GM18498 (cell line): ENCODE measurements around the gene LIPI.
"Not testable (repeated sequence)": the region's sequence is repeated elsewhere in the genome, so short reads cannot be mapped to it uniquely, and the experiment has no call there.

Experiments used
- ATAC-seq: cut with Tn5 transposase; IDR thresholded peaks from one replicate; pipeline ENCODE4 v1.9.1; 2021; ENCODE audit warnings: mild to moderate bottlenecking, moderate library complexity; ENCODE audit not compliant: unreplicated experiment

Gene LIPI

DNA sequence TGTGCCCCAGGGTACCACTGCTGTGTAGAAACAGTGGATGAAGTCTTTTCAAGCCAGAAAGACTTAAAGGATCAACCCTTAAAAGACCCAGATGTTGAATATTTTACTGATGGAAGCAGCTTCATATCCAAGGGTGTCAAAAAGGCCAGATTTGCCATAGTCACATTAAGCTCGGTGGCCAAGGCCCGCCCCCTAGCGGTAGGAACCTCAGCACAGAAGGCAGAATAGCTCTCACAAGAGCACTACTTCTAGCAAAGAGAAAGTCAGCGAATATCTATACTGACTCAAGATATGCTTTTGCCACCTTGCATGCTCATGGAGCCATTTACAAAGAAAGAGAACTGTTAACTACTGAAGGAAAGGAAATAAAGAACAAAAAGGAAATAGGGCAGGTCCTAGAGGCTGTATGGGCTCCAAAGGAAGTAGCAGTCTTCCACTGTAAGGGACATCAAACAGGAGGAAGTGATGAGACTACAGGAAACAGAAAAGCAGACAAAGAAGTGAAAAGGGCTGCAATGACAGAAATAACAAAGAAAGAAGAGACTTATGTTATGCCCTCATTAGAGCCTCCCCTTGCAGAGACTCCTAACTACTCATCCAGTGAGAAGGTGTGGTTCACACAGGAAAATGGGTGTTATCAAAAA, 90.5 kb downstream of the LIPI start:
- ATAC-seq = peak; percentile 57

DNA sequence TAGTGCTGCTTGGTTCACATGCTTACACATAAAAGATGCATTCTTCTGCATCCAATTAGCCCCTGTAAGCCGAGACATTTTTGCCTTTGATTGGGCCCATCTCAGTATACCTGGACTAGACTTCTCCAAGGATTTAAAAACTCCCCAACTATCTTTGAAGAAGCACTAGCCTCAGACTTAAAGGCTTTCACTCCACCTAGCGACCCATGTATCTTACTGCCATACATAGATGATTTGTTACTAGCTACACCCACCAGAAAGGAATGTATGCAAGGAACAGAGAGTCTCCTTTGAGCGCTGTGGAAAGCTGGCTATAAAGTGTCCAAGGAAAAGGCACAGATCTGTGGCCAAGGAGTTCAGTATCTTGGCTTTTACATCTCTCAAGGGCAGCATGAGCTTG, 91.7 kb downstream of the LIPI start:
- ATAC-seq = no peak

DNA sequence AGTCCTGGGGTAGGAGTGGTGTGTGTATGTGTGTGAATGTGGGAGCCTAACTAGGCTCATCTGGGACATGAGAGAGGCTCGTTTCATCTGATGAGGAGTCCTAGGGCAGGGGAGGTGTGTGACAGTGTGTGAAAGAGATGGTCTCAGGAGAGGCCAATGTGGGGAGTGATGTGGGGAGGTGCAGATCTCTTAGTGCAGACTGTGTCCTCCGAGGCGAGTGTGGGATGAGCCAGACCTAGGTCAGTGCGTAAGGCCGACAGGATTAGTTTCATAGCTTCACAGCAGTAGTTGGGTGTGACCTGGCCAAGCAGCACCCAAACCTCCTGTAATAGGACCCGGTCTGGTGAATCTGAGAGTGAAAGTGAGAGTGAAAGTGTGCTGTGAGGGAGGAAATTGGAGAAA, 94.7 kb downstream of the LIPI start:
- peak; percentile 84 for ATAC-seq

DNA sequence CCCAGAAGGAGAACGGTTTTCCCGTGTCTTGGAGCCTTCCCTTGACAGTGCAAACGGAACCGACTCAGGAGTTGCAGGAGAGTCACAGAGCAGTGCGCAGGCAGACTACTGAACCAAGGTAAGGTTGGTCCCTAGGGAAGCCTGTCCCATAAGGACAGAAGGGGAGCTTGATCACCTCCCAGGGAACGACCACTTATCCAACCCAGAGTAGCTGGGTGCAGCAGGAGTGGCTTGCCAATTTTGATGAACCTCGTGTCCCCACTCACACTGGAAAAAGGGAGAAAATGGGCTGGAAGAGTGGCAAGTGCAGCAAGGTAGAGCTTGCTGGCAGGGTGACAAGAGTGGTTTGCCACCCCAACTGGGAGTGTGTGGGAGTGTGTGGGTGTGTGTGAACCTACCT, 95.1 kb downstream of the LIPI start:
- ATAC-seq = no peak

DNA sequence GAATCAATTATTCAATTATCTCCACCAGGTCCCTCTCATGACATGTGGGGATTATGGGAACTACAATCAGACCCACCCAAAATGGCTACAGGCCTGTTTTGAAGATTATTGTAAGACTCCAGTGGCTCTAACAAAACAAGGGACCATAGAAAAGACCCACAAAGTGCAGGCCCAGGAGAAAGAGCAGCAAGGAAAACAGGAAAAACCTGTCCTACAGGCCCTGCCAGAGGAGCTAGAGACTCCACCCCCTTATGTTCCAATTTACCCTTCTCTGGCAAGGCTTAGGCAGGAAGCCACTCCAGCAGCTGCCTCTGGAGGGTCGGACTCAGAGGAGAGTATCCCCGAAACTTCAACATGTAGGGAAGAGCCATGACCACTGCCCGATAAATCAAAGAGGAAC, 96.5 kb downstream of the LIPI start:
- ATAC-seq = no peak

DNA sequence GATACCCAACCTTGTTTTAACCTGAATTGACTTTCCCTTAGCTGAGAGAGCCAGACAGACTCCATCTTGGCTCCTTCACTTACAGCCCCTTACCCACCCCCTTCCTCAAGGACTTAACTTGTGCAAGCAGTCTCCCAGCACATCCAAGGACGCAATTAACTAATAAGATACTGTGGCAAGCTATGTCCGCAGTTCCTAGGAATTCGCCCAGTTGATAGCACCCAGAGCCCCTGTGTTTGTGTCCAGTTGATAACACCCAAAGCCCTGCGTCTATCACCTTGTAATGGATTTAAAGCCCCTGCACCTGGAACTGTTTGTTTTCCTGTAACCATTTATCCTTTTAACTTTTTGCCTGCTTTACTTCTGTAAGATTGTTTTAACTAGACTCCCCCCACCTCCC, 106.2 kb downstream of the LIPI start:
- ATAC-seq = not testable (repeated sequence)

DNA sequence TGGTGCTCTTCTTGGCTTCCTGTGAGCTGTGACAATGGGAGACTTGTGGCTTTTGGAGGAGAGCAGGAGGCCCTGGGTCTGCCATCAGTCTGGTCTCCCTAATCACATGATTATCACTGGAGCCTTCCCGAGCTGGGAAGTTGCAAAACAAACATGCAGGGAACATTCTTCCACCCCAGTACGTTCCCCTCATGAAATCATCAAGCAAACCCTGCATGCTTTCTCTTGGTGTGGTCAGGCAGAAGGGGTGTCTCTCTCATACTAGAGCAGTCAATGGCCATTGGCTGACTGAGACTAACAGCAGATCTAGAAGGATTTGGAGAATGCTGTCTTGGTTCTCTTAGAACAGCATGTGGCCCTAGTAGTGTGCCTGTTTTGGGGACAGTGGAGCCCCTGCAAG, 111.2 kb downstream of the LIPI start:
- ATAC-seq = no peak

DNA sequence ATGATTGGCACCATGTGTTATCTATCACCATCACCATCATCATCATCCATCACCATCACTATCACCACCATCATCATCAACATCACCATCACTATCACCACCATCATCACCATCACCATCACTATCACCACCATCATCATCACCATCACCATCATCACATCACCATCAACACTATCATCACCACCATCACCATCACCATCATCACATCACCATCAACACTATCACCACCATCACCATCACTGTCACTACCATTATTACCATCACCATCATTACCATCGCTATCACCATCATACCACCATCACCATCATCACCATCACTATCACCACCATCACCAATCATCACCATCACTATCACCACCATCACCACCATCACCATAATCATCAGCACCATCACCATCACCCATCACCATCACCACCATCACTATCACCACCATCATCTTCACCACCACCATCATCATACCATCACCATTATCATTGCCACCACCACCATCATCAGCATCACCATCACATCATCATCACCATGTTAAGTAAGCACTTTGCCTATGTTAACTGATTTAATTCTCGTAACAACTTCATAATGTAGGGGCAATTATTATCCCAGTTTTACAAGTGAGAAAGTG, 112.8 kb downstream of the LIPI start:
- no peak for ATAC-seq

DNA sequence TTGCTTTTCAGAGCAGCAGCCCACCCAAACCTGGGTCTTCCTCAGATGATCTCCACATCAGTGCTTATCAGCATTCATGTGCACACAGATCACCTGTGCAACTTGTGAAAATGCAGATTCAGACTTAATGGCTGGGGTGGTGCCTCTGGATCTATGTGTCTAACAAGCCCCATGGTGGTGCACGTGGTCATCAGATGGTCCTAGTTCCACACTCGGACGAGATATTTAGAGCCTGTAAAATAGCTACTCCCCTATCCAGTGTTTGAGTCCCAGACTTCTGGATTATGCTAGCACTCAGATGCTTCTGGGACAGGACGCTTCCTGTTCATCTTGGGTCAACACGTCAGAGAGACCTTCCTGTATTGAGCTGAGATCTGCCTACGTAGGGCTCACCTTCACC, 114.2 kb downstream of the LIPI start:
- ATAC-seq = no peak

DNA sequence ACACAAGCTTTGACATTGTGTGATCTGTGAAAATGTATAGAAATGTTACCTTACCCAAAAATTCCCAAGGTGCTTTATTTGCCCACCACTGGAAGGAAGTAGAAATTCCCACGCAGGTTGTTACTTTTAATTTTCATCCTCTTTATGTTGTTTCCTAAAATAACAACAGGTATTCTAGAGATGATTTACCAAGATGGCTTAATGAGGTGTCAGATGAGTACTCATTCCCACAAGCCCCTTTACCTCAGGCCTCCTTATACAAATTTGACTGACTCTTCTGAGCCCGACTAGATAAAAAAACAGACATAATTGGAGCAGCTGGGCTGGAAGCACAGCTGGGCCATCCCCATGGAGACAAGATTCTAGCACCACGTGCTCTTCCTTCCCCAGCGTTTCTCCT, 114.6 kb downstream of the LIPI start:
- ATAC-seq = no peak

DNA sequence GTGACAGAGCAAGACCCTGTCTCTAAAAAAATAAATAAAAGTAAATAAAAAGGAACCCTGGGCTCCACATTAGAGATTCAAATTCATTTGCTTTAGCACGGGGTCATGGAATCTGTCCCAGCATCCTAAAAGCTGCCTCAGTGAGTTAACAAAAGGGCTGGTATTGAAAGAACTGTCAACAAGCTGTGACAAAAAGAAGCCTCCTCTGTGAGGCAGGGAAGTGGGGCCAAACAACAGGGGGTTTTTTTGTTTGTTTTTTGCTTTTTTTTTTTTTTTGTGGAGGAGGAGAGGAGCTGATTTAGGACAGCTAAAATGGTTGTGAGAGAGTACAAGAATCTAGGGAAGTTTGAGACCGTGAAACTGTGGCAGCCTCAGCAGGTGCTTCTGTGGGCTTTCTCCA, 115.7 kb downstream of the LIPI start:
- ATAC-seq = no peak

DNA sequence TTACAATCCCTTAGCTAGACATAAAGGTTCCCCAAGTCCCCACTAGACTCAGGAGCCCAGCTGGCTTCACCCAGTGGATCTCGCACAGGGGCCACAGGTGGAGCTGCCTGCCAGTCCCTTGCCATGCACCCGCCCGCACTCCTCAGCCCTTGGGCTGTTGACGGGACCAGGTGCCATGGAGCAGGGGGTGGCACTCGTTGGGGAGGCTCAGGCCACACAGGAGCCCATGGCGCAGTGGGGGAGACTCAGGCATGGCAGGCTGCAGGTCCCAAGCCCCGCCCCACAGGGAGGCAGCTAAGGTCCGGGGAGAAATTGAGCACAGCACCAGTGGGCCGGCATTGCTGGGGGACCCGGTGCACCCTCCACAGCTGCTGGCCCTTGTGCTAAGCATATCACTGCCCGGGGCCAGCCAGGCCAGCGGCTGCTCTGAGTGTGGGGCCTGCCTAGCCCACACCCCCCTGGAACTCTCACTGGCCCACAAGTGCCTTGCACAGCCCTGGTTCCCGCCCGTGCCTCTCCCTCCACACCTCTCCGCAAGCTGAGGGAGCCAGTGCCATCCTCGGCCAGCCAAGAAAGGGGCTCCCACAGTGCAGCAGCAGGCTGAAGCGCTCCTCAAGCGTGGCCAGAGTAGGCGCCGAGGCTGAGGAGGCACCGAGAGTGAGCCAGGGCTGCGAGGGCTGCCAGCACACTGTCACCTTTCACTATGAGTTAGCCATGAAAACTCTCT, 117.8 kb downstream of the LIPI start:
- no peak for ATAC-seq

DNA sequence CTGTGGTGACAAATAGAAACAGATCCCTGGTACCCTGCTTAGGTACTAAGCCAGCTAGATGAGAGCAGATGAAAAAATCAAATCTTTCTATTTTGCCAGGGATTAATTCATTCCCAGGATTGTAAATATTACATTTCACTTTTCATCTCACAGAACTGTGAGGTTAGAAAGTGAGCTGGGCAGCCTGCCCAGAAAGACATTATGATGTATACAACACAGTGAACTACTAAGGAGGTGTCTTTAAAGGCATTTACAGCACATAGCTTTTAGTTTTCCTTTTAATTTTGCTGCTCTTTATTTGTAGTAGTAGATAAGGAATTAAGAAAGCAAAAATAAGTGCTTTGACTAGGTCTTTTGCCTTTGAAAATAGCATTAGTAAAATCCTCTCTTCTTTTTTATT, 120.6 kb downstream of the LIPI start:
- not testable (repeated sequence) for ATAC-seq

DNA sequence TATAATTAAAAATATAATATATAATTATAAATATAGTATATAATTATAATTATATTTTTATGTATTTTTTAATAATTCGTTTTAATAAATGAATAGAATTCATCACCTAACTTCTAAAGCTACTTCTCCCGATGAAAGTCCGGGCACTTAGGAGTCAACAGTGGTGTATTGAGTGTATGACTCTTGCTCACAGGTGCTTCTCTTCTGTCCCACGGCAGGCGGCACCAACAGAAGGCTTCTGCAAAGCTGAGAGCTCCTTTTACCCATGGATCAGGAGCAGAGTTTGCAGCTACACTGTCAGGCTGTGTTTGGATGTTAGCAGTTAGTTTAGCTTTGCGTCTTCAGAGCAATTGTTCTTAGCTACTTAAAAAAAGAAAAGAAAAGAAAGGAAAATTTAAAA, 122.4 kb downstream of the LIPI start:
- no peak for ATAC-seq

DNA sequence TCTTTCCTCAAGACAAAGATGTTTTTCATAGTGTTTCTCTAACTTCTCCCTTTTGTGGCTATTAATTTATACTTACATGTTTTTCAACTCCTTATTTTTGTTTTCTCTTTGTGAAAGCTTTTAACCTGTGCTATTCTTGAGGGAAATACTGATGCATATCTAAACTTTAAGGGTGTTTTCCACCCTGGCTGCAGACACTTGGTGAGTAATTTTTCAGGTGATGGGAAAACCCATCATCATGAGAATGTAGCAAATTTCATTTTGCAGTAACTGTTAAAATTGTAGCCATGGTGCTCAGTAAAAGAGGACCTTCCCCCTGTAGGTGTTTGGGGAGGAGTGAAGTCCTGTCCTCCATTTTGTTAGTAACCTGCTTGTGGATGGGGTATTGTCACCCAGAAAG, 124.2 kb downstream of the LIPI start:
- peak; percentile 56 for ATAC-seq

DNA sequence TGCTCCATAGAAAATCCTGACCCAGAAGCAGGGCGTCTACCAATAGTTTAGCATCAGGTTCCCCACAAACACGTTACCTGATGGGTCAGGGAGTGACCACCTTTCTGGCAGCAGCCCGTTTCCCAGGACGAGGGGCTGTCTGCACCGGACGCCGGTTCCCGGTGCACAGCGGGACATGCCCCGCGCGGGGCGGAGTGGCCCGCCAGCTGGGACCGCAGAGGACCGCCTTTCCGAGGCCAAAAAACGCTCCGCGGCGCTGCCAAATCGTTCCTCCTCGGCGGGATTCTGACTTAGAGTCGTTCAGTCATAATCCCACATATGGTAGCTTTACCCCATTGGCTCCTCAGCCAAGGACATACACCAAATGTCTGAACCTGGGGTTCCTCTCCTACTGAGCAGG, 126.1 kb downstream of the LIPI start:
- no peak for ATAC-seq

DNA sequence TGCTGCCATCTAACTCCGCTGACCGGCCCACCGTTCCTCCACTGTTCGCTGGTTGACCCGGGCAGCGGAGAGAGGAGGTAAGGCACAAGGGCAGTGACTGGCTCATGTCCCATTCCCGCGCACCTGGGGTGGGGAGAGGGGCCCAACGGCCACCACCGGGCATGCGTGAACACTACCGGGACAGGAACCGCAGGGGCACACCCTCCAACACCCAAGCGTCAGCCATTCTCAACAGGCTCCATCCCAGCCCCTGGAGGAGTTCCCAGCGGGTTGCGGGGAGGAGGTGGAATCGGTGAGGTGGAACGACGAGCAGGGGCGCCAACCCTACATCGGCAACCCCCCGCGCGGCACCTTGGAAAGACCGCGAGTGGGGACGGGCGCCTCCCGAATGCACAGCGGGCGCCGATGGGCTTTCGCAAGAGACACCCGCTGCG, 126.7 kb downstream of the LIPI start:
- ATAC-seq = no peak

DNA sequence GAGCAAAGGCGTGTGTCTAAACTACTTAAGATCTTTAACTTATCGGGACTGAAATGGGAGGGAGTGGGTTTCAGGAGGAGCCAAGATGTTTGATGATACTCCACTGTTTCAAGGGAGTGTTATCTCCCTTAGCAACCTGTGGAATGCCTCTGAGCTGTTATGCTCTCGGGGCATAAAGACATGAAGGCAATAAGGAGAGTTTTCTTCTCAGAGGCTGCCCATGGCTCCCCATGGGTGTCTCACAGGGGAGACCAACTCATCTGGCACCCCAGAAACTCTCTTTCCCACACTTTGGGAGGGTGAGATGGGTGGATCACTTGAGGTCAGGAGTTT, 130.0 kb downstream of the LIPI start:
- no peak for ATAC-seq

DNA sequence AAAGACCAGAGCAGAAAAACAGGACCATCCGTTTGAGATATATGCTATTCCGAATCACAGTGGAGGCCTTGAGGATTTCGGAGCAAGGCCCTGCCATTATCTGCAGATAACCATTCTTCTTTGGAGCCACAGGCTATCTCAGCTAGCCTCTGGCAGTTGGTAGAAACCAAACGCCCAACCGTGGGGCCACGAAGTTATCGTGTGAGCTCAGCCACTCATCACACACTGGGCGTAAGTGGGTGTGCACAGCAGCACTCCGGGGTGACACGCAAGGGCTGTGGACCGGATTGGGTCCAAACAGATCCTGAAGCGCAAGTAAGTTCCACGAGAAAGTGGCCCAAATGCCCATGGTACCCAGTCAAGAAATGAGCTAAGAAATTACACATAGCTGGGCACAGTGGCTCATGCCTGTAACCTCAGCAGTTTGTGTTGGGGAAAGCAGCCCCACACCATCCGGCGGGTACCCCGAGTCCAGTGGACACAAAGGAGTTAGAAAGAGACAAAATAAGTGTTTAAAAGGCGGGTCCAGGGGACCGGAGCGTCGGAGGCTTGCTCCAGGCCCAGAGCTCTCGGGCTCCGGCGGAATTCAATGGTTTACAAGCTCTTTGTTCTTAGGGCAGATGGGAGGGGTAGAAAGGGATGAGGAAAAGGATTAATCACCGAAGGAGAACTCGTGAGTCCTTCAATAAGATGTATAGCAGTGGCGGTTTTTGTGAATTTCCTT, 130.6 kb downstream of the LIPI start:
- ATAC-seq = no peak

DNA sequence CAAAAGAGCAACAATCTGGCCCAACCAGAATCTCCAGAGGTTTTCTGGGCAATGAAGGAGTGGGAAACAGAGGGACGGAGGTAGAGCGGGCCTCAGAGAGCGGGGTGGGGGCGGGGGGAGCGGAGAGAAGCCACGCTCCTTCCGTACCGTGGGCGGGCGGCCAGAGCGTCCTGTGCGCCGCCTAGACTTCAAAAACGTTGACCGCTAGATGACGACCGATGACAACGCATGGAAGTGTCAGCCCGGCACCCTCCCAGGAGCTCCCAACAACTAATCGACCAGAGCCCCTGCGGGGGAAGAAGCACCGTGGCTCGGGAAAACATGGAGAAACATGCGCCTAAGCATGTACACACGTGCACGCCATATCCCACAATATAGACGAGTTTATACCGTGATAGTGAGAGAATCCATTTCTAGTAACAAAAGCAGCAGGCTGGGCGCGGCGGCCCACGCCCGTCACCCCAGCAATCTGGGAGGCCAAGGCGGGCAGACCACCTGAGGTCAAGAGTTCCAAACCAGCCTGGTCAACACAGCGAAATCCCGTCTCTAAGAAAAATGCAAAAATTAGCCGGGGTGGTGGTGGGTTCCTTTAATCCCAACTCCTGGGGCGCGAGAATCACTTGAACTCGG, 131.9 kb downstream of the LIPI start:
- no peak for ATAC-seq

DNA sequence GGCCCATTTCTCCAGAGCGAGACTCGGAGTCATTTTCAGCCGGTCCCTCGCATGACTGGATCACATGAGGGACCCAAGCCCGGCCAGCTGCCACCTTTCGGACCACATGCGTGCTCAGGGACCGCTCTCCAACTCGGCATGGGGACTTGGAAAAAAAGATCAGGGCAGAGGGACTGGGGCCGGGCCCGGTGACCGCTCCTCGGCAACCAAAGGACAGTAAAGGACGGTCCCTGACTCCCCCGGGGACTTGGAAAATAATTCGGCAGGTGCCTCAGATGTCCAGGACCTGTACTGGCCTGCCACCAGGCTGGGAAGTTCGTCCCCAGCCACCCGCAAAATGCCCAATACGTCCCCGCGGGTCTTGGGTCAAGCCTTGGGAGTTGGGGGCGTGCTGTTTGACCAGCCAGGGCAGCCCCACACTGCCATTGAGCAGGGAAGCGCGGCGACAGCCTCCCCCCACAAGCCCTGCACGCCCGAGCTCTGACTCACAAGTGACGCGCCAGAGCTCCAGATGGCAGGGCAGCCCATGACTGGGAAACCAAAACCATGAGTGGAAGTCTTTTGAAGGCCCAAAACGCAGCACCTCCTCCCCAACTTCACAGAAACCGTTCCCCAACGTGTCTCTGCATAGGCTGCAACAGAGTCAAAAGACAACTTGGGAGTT, 134.5 kb downstream of the LIPI start:
- ATAC-seq = no peak
